Panc1 (cell line): ENCODE results near the gene INPP5D. TPM values are rescaled to one million over a fixed set of nuclear protein-coding genes. Genes with fewer than 3 reads are reported as not detected.

Source experiments
- ATAC-seq: fragments of 200-7000 bp; cut with Tn5 transposase; 2 replicates; pipeline ENCODE4 v1.9.1; 2020; ENCODE audit warnings: mild to moderate bottlenecking, moderate library complexity
- BruUV-seq: library from RNA; stranded (reverse); fragments of 400-500 nt; replicated peaks from 2 replicates; lab custom pipeline; 2021; lab: Mats Ljungman, UMichigan
- CTCF ChIA-PET: fragments of 300-600 bp; sonication (Branson Sonifier 250); formaldehyde crosslinking; loops from one replicate; lab custom pipeline; 2022; ENCODE audit warnings: antibody characterized with exemption; lab: Charles Lee
- POLR2A ChIA-PET: fragments of 300-600 bp; sonication (Branson Sonifier 250); formaldehyde crosslinking; loops from one replicate; lab custom pipeline; 2022; ENCODE audit warnings: antibody characterized with exemption; lab: Charles Lee
- DNase-seq: peaks from one replicate; pipeline ENCODE4 v3.0.0-alpha.2; 2010; ENCODE audit warnings: low read depth, low spot score
- H3K27ac ChIP-seq: 2 replicates; pipeline ENCODE4 v1.5.1; 2011; ENCODE audit warnings: mild to moderate bottlenecking, low read length, inconsistent platforms
- H3K27me3 ChIP-seq: fragments of 200-500 bp; sonication (Bioruptor generic); 2 replicates; pipeline ENCODE4 v1.6.0; 2014; ENCODE audit warnings: low read length, inconsistent platforms; ENCODE audit not compliant: control insufficient read depth, insufficient read depth
- H3K36me3 ChIP-seq: fragments of 200-500 bp; sonication (Bioruptor generic); 2 replicates; pipeline ENCODE4 v1.5.1; 2014; ENCODE audit warnings: inconsistent platforms, mild to moderate bottlenecking, low read length, moderate library complexity; ENCODE audit not compliant: control insufficient read depth, insufficient read depth
- H3K4me1 ChIP-seq: 2 replicates; pipeline ENCODE4 v1.5.1; 2011; ENCODE audit warnings: inconsistent platforms, mild to moderate bottlenecking, low read length, moderate library complexity; ENCODE audit not compliant: control insufficient read depth, insufficient read depth
- H3K4me3 ChIP-seq, 2 experiments: 2 replicates each; pipeline ENCODE4 v1.5.1; 2011 to 2012; ENCODE audit warnings: low read depth in 2 of 2, low read length in 2 of 2, mild to moderate bottlenecking in 2 of 2, inconsistent platforms in 1 of 2, moderate library complexity in 1 of 2
- H3K9me3 ChIP-seq: fragments of 200-500 bp; sonication (Bioruptor generic); 2 replicates; pipeline ENCODE4 v1.5.1; 2014; ENCODE audit warnings: low read depth, mild to moderate bottlenecking, inconsistent platforms, low read length, moderate library complexity; ENCODE audit not compliant: control insufficient read depth, insufficient read depth
- CTCF ChIP-seq: fragments of 450-650 bp; IDR thresholded peaks from 2 replicates; pipeline ENCODE4 v1.5.1; 2017; ENCODE audit warnings: mild to moderate bottlenecking
- POLR2AphosphoS5 ChIP-seq: IDR thresholded peaks from 2 replicates; pipeline ENCODE4 v1.6.1; 2012; ENCODE audit warnings: mild to moderate bottlenecking, low read depth, low read length, moderate library complexity
- REST ChIP-seq, 2 experiments: IDR thresholded peaks; 2 replicates each; pipeline ENCODE4 v1.6.1; 2011 to 2012; ENCODE audit warnings: low read depth in 2 of 2, control low read depth in 1 of 2, low read length in 1 of 2, mild to moderate bottlenecking in 1 of 2, moderate library complexity in 1 of 2; ENCODE audit not compliant: insufficient read depth in 1 of 2
- SIN3A ChIP-seq: IDR thresholded peaks from 2 replicates; pipeline ENCODE4 v1.6.1; 2012; ENCODE audit warnings: low read depth, mild to moderate bottlenecking, low read length, moderate library complexity, borderline replicate concordance; ENCODE audit not compliant: insufficient read depth
- TCF7L2 ChIP-seq: IDR thresholded peaks from 2 replicates; pipeline ENCODE4 v1.6.1; 2011; ENCODE audit warnings: mild to moderate bottlenecking, low read depth, low read length, inconsistent platforms
- in situ Hi-C: cut with HindIII; loops from 2 replicates; pipeline ENCODE4 v1.10.0; 2016; ENCODE audit warnings: low sequenced_read_pairs, low pct_unique_long_range_greater_than_20kb
- intact Hi-C: fragments of 100-400 bp; cut with micrococcal nuclease; formaldehyde crosslinking; loops from one replicate; pipeline ENCODE4 v1.10.0; 2022; ENCODE audit not compliant: unreplicated experiment
- total RNA-seq: library from RNA; stranded (reverse); gene quantifications from one replicate; pipeline ENCODE4 v1.2.1, GENCODE V29; 2021; ENCODE audit not compliant: unreplicated experiment

INPP5D gene
- total RNA-seq, 1 experiment from 2014 or later: 0.39 TPM

- Histone ChIP-seq H3K9me3 (no peaks in the 10 kb centered on the region), H3K36me3 (no peaks in the 10 kb centered on the region), H3K4me1 (no peaks in the 10 kb centered on the region), H3K4me3 (no peak overlapping the region), H3K27me3 (no peaks in the 10 kb centered on the region), H3K27ac (no peak overlapping the region)
- no TSS peak for BruUV-seq
- ChIA-PET POLR2A (interaction anchor here (0.6 kb wide), 1 partner anchor 162 kb away, joined by 3 read pairs; no protein-coding TSS in a partner anchor), CTCF (interaction anchor here (0.6 kb wide), 1 partner anchor 372 kb away, joined by 3 read pairs; no protein-coding TSS in a partner anchor)
- DNase-seq: no peak
- in situ Hi-C loops: no loop called here
- intact Hi-C loops: no loop called here
- ATAC-seq: no peak; the same call in 1 of the 2 replicates
- TF ChIP-seq REST (IDR thresholded peaks at IDR 0.05; ENCODE audit: insufficient read depth in 1 of 2, low read depth in 2 of 2, low read length in 1 of 2) (no peak), TCF7L2 (no peak), CTCF (no peak), POLR2AphosphoS5 (no peak), SIN3A (no peak)
Measured at GRCh38 chr2:233131936-233132720, 72.0 kb downstream of the INPP5D start.

GRCh38 chr2:233133239-233133638 is 73.1 kb downstream of the INPP5D start:
- TF ChIP-seq TCF7L2 (no peak), SIN3A (no peak)
- Histone ChIP-seq H3K36me3 (no peaks in the 10 kb centered on the region), H3K27ac (no peak overlapping the region), H3K27me3 (no peaks in the 10 kb centered on the region), H3K4me1 (no peaks in the 10 kb centered on the region), H3K4me3 (no peak overlapping the region), H3K9me3 (no peaks in the 10 kb centered on the region)
- in situ Hi-C loops (no loop called here), intact Hi-C loops (no loop called here)
- ChIA-PET CTCF (no interaction called here), POLR2A (no interaction called here)
- no TSS peak for BruUV-seq
- ATAC-seq (no peak), DNase-seq (no peak)

- ATAC-seq (no peak), DNase-seq (no peak)
- in situ Hi-C loops (no loop called here), intact Hi-C loops (no loop called here)
- ChIA-PET POLR2A (interaction anchor here (0.8 kb wide), 1 partner anchor 19 kb away, joined by 4 read pairs; no protein-coding TSS in a partner anchor), CTCF (no interaction called here)
- no peaks in the 10 kb centered on the region for H3K27me3 ChIP-seq
- no peaks in the 10 kb centered on the region for H3K36me3 ChIP-seq
- no peak overlapping the region for H3K4me3 ChIP-seq
- BruUV-seq: no TSS peak
- no peaks in the 10 kb centered on the region for H3K9me3 ChIP-seq
- H3K27ac ChIP-seq: no peak overlapping the region
- H3K4me1 ChIP-seq: no peaks in the 10 kb centered on the region
- TF ChIP-seq POLR2AphosphoS5 (no peak), CTCF (no peak), TCF7L2 (no peak), SIN3A (no peak), REST (IDR thresholded peaks at IDR 0.05; ENCODE audit: insufficient read depth in 1 of 2, low read depth in 2 of 2, low read length in 1 of 2) (no peak)
Measured at GRCh38 chr2:233135421-233135820, 75.3 kb downstream of the INPP5D start.
